Fibroblast of skin of abdomen (primary cell): ENCODE measurements around the gene TSG101.

Experiments
- DNase-seq: peaks from one replicate; pipeline ENCODE4 v3.0.0-alpha.2; 2013

TSG101 gene

DNA sequence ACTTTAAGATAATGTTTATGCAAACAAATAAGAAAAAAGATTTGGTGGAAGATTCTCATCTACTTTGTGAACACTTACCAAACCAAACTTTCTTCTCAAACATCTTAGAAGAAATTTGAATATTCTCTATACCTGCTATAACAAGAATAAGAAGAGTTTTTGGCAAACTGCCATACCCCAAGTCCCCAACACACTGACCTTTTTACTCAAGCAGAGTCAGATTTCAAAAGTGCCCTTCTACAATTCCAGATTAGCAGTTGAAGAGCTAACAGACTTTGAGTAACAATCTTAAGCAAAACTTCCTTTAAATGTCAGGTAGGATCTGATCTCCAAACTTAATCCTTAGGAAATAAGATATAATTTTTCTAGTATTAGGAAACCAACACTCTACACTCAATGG is 33.9 kb downstream of the TSG101 start:
- DNase-seq, result no peak

- DNase-seq, result no peak
Observed at GRCh38 chr11:18491924-18492323, 34.8 kb downstream of the TSG101 start.

- DNase-seq, result no peak
Observed at GRCh38 chr11:18490736-18491485, 35.8 kb downstream of the TSG101 start.

- DNase-seq, result no peak
Observed at GRCh38 chr11:18490319-18490718, 36.4 kb downstream of the TSG101 start.

GRCh38 chr11:18485913-18486528 is 40.7 kb downstream of the TSG101 start:
- DNase-seq, result no peak

- no peak for DNase-seq
Observed at GRCh38 chr11:18479063-18479462, 47.7 kb downstream of the TSG101 start.

DNA sequence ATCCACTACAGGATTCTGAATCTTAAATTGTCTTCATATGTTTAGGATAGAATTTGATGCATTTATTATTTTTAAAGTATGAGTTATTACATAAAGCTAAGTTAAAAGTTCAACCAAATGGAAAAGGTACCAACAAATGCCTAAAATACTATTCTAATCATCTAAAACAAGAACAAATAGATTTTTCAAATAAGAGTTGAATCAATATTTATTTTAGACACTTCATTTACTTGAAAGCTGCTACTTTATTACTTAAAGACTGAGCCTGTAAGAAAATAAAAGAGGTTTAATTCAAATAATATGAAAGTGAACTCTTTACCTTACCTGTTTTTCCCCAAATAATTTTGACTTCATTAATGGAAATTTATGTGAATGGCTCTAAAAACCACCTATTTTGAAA is 54.2 kb downstream of the TSG101 start:
- DNase-seq, result no peak

GRCh38 chr11:18471995-18472394 is 54.7 kb downstream of the TSG101 start:
- DNase-seq, result no peak

DNA sequence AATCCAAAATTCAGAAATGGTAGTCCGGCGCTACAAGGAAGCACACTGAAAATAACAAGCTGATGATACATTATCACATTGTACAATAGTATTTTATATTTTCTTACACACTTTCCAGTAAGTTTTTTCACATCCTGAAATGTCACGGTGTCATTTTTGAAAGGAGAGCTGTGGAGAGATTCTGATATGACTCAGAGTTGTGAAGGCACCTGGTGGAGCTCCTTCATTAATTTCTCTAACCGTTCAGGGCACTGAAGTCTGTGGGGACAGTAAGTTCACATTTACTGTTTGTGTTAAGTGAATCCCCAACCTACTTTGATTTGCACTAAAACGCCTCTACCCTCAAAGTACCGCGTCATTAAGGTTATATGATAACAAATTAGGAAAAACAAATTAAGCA is 57.8 kb downstream of the TSG101 start:
- no peak for DNase-seq

DNA sequence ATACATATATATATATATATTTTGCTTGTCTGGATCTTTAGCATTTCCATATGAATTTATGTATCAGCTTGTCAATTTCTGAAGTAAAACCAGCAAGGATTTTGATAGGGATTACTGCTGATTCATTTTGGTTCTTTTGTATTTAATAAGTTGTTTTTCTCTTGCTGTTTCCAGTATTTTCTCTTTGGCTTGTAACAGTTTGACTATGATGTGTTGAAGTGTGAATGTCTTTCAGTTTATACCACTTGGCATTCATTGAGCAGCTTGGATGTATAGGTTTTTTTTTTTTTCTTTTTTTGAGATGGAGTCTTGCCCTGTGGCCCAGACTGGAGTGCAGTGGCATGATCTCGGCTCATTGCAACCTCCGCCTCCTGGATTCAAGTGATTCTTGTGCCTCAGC is 58.7 kb downstream of the TSG101 start:
- no peak for DNase-seq

DNA sequence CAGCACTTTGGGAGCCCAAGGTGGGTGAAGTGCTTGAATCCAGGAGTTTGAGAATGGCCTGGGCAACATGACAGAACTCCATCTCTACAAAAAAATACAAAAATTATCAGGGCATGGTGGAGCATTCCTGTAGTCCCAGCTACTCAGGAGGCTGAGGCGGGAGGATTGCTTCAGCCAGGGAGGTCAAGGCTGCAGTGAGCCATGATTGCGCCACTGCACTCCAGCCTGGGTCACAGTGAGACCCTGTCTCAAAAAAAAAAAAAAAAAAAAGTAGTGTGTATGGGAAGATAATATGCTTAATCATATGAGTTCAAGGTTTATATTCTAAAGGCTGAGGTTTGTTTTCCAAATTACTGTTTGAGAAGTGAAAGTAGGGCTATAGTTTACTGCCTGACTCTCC is 60.3 kb downstream of the TSG101 start:
- DNase-seq, result no peak

- no peak for DNase-seq
Observed at GRCh38 chr11:18463439-18463838, 63.3 kb downstream of the TSG101 start.

GRCh38 chr11:18461909-18462308 is 64.8 kb downstream of the TSG101 start:
- no peak for DNase-seq

DNA sequence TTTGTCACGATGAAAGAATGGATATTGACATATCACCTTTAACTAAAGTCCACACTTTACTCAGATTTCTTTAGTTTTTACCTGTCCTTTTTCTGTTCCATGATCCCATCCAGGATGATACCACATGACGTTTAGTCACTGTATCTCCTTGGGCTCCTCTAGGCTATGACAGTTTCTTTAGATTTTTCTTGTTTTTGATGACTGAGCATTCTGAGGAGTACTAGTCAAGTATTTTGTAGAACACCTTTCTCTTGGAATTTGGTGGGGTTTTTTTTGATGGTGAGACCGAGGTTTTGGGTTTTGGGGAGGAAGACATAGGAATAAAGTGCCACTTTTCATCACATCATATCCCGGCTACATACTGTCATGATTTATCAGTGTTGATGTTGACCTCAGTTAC is 67.1 kb downstream of the TSG101 start:
- no peak for DNase-seq

- DNase-seq, result no peak
Observed at GRCh38 chr11:18457450-18457849, 69.3 kb downstream of the TSG101 start.

GRCh38 chr11:18455686-18456372 is 70.9 kb downstream of the TSG101 start, which contains the start of gene LDHAL6A:
Gene LDHAL6A (plus strand): TSS chr11:18455856. CDS start chr11:18456681, 825 bp downstream.
- DNase-seq, result no peak

GRCh38 chr11:18452927-18453326 is 73.8 kb downstream of the TSG101 start:
- DNase-seq, result no peak

DNA sequence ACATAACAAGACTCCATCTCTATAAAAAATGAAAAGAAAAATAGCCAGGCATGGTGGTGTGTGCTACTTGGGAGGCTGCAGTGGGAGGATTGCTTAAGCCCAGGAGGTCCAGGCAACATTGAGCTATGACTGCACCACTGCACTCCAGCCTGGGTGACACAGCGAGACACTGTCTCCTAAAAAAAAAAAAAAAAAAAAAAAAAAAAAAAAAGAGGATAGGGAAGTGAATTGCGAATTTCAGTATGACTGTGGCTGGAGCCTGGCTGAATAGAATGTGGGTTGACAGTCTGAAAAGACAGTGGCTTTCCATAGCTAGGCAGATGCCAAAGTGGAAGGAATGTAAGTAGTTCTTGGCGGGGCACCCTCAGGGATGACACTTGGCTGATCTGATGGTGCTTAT is 77.5 kb downstream of the TSG101 start:
- DNase-seq, result no peak

DNA sequence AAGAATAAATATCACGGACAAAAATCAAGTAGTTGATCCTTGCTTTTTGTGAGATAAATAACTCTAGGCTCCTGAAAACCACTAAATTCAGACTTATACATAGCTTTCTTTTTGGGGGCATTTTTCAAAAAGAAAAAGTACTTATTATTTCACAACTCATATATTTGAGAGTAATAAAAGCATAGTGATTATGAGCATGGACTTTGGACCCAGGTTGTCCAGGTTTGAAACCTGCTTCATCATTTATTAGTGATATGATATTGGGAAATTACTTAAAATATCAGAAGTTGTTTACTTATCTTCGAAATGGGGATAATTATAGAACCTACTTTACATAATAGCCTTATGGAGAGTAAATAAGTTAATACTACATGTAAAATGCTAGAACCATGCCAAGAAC is 88.1 kb downstream of the TSG101 start:
- no peak for DNase-seq
